Ascending aorta (tissue), 2 donors: Measurements from ENCODE around the gene AXIN2. TPM values are rescaled to one million over a fixed set of nuclear protein-coding genes. Genes with fewer than 3 reads are reported as not detected.
"Not testable (repeated sequence)": the region's sequence is repeated elsewhere in the genome, so short reads cannot be mapped to it uniquely, and the experiment has no call there.

Experiments used
- DNase-seq, 2 donors: peaks; one replicate each; pipeline ENCODE4 v3.0.0-alpha.2; 2019; ENCODE audit warnings: low spot score in 2 of 2
- H3K27ac ChIP-seq, 2 donors: fragments of 200-600 bp; sonication (generic); one replicate each; pipeline ENCODE4 v1.5.1; 2016 to 2017; ENCODE audit warnings: mild to moderate bottlenecking in 1 of 2
- H3K27me3 ChIP-seq: fragments of 200-600 bp; sonication (generic); one replicate; pipeline ENCODE4 v1.5.1; 2017
- H3K36me3 ChIP-seq, 2 donors: fragments of 200-600 bp; sonication (generic); one replicate each; pipeline ENCODE4 v1.5.1; 2016
- H3K4me1 ChIP-seq, 2 donors: fragments of 200-600 bp; sonication (generic); one replicate each; pipeline ENCODE4 v1.5.1; 2016 to 2017; ENCODE audit warnings: mild to moderate bottlenecking in 1 of 2
- H3K4me3 ChIP-seq, 2 donors: fragments of 200-600 bp; sonication (generic); one replicate each; pipeline ENCODE4 v1.5.1; 2016 to 2017; ENCODE audit warnings: mild to moderate bottlenecking in 1 of 2
- H3K9me3 ChIP-seq, 2 donors: fragments of 200-600 bp; sonication (generic); one replicate each; pipeline ENCODE4 v1.5.1; 2016
- intact Hi-C: fragments of 100-400 bp; cut with DNase I; formaldehyde crosslinking; loops from one replicate; pipeline ENCODE4 v1.15.1; 2023
- total RNA-seq: library from RNA; depleted of rRNA; stranded (reverse); fragments of >200 nt; gene quantifications from one replicate; pipeline ENCODE4 v1.1.0, GENCODE V29; 2016
- TF ChIP-seq, protein P1 (sequence below), 3 experiments: fragments of 200-600 bp in 2 of 3; fragments of 450-650 bp in 1 of 3; sonication (generic) in 2 of 3; IDR thresholded peaks; one replicate each; pipeline ENCODE4 v1.5.1; 2016 to 2019; ENCODE audit warnings: antibody characterized with exemption in 3 of 3, mild to moderate bottlenecking in 1 of 3, moderate library complexity in 1 of 3

Gene AXIN2
- total RNA-seq, 1 donor from 2014 or later, result 27.5 TPM

DNA sequence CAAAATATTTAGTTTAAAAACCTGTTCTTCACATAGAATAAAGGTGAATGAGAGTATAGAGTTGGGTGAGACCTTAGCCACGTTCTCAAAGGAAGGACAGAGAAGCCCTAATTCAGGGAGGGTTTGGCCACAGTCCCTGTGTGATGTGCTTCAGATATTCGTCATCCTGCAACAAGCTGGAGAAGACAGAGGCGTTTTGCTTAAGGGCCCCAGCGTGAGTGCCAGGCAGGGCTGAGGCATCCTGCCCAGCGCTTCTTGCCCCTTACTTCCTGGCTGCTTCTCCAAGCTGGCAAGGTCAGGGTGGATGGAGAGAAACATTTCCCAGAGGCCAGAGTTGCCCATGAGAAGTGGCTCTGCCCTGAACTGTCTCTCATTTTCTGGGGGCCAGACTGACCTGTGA, 46.9 kb downstream of the AXIN2 start:
- H3K36me3 ChIP-seq, result no peaks in the 10 kb centered on the region
- no peak overlapping the region for H3K4me3 ChIP-seq
- peak in 1 of 2 donors; percentile 61 for DNase-seq
- no peak overlapping the region for H3K27ac ChIP-seq
- H3K9me3 ChIP-seq, result no peaks in the 10 kb centered on the region
- TF ChIP-seq, protein P1, sequence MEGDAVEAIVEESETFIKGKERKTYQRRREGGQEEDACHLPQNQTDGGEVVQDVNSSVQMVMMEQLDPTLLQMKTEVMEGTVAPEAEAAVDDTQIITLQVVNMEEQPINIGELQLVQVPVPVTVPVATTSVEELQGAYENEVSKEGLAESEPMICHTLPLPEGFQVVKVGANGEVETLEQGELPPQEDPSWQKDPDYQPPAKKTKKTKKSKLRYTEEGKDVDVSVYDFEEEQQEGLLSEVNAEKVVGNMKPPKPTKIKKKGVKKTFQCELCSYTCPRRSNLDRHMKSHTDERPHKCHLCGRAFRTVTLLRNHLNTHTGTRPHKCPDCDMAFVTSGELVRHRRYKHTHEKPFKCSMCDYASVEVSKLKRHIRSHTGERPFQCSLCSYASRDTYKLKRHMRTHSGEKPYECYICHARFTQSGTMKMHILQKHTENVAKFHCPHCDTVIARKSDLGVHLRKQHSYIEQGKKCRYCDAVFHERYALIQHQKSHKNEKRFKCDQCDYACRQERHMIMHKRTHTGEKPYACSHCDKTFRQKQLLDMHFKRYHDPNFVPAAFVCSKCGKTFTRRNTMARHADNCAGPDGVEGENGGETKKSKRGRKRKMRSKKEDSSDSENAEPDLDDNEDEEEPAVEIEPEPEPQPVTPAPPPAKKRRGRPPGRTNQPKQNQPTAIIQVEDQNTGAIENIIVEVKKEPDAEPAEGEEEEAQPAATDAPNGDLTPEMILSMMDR (IDR thresholded peaks at IDR 0.05), result no peak
- intact Hi-C loops, result no loop called here
- peaks cover 0 to 11% of the 10 kb centered on the region in 2 donors for H3K4me1 ChIP-seq
- H3K27me3 ChIP-seq, result no peaks in the 10 kb centered on the region

DNA sequence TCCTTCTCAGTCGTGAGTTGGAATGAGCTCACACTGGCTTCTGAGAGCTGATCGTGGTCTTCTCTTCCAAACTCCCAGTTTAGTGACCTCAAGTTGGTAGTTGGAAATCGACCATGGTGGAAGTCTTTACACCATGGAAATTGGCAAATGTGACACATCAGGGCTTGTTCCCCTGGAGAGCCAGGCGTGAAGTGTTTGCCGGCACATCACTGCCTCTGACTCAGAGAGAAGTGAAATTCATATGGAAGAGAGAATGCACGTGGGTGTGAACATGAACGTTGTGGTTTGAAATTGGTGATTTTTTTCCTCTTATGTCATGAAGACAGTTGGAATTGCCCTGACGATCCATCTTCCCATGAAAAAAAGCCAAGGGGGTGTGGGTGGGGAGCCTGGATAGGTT, 47.4 kb downstream of the AXIN2 start:
- DNase-seq, result peak in 1 of 2 donors; percentile 25
- intact Hi-C loops, result no loop called here

DNA sequence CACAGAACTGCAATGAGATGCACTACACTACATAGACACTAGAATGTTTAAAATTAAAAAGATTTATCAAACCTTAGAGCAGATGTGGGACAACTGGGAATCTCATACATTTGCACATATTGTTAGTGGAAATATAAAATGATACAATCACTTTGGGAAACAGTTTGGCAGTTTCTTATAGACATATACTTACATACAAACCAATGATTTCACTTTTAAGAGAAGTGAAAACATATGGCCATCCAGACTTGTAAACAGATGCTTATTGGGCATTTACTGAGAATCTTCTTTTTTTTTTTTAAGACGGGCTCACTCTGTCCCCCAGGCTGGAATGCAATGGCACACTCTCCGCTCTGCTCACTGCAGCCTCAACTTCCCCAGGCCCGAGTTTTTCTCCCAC, 50.1 kb downstream of the AXIN2 start:
- TF ChIP-seq, protein P1 (IDR thresholded peaks at IDR 0.05), result no peak
- no peaks in the 10 kb centered on the region for H3K9me3 ChIP-seq
- peaks cover 0 to 8% of the 10 kb centered on the region in 2 donors for H3K4me1 ChIP-seq
- no peak overlapping the region for H3K27ac ChIP-seq
- no peak overlapping the region for H3K4me3 ChIP-seq
- no peaks in the 10 kb centered on the region for H3K27me3 ChIP-seq
- no peak for DNase-seq
- H3K36me3 ChIP-seq, result no peaks in the 10 kb centered on the region
- intact Hi-C loops, result no loop called here

More for the DNA sequence above, 47.4 kb downstream of the AXIN2 start:
- no peaks in the 10 kb centered on the region for H3K27me3 ChIP-seq
- H3K4me1 ChIP-seq, result peaks cover 0 to 11% of the 10 kb centered on the region in 2 donors
- TF ChIP-seq, protein P1 (IDR thresholded peaks at IDR 0.05), result no peak
- no peaks in the 10 kb centered on the region for H3K9me3 ChIP-seq
- no peak overlapping the region for H3K4me3 ChIP-seq
- H3K27ac ChIP-seq, result no peak overlapping the region
- no peaks in the 10 kb centered on the region for H3K36me3 ChIP-seq

DNA sequence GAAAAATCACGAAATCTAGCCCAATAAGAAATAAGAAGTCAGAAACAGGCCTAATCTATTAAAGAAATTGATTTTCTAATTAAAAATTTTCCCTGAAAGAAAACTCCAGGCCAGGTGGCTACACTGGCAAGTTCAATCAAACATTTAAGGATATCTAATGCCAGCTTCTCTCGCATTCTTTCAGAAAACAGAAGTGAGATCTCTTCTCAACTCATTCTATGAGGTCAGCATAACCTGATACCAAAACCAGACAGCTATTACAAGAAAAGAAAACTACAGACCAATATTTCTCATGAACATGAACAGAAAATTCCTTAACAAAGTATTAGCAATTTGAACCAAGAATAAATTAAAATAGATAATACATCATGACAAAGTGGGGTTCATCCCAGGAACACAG, 52.4 kb downstream of the AXIN2 start:
- DNase-seq, result no peak
- no peaks in the 10 kb centered on the region for H3K27me3 ChIP-seq
- no peaks in the 10 kb centered on the region for H3K9me3 ChIP-seq
- no peaks in the 10 kb centered on the region for H3K4me1 ChIP-seq
- intact Hi-C loops, result no loop called here
- TF ChIP-seq, protein P1 (IDR thresholded peaks at IDR 0.05), result no peak
- no peaks in the 10 kb centered on the region for H3K36me3 ChIP-seq
- H3K27ac ChIP-seq, result no peak overlapping the region
- H3K4me3 ChIP-seq, result no peak overlapping the region

DNA sequence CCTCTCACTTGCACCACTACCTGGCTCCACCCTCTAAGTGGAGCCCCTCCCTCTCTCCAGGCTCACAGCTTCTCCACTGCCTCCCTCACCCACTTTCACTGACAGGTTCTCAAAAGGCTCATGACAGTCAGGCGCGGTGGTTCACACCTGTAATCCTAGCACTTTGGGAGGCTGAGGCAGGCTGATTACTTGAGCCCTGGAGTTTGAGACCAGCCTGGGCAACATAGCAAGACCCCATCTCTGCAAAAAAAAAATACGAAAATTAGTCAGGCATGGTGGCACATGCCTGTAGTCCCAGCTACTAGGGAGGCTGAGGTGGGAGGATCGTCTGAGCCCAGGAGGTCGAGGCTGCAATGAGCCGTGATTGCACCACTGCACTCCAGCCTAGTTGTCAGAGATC, 56.8 kb downstream of the AXIN2 start:
- H3K36me3 ChIP-seq, intact Hi-C loops, H3K27ac ChIP-seq, H3K9me3 ChIP-seq, H3K4me3 ChIP-seq, H3K4me1 ChIP-seq, H3K27me3 ChIP-seq: not testable (repeated sequence)
- peak in 1 of 2 donors; percentile 41 for DNase-seq

DNA sequence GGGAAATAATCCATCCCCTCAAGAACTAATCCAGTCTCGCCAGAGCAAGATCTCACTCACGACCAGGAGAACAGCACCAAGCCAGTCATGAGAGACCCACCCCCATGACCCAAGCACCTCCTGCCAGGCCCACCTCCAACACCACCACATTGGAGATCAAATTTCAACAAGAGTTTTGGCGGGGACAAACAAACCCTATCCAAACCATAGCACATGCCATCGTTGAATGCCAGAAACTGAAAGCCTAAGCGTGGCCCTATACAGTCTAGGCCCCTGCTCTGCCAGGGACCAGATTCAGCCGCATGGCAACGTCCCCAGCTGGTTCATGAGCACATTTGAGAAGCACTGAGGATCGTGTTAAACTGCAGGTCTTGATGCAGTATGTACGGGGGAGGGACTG, 57.3 kb downstream of the AXIN2 start:
- Histone ChIP-seq H3K27me3 (no peaks in the 10 kb centered on the region), H3K9me3 (no peaks in the 10 kb centered on the region), H3K36me3 (no peaks in the 10 kb centered on the region), H3K4me1 (no peaks in the 10 kb centered on the region), H3K27ac (no peak overlapping the region), H3K4me3 (no peak overlapping the region)
- intact Hi-C loops, result no loop called here
- peak in 1 of 2 donors; percentile 39 for DNase-seq
- TF ChIP-seq, protein P1 (IDR thresholded peaks at IDR 0.05), result no peak
